HG03108 (cell line): ENCODE measurements around the gene ZNF521.

Experiments used
- ATAC-seq: cut with Tn5 transposase; IDR thresholded peaks from one replicate; pipeline ENCODE4 v1.9.1; 2021; ENCODE audit warnings: moderate library complexity; ENCODE audit not compliant: unreplicated experiment

The ZNF521 gene

DNA sequence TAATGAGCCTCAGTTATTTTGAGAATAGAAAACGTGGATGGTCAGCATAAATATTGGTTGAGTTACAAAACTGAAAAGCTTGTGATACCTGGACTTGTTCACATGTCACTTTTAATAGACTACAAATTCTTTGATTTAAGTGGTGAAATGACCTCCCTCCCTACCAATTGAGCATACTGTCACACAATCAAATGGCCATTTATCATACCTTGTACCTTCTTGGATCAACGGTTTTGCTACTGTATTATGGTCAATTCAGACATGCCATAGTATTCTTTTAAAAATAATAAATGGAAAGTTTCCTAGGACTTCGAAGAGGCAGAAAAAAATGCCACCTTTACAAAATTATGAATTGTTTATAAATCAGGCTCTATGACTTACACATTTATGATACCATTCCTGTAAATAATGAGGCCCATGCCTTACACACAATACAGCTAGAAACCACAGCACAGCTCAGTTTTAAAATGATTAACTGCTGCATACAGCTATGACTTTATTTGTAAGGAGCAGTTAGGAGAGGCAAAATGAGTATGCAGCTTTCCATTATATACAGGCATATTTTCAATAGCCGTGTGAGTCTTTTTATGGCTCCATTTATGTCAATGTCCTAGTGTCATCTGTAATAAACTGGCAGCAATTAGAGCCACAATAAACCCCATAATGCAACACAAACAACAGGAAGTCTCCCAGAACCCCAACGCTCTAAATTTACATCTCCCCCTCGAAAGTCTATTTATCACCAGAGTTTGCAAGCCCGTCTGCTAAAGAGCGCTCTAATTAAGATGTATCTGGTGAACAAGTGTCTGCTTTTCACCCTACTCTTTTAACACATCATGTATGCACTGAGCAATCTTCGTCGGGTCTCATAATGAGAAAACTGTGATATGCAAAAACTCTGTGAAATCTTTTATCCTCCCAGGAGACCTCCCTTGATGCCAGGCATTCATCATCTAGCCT is 176.1 kb downstream of the ZNF521 start:
- no peak for ATAC-seq

DNA sequence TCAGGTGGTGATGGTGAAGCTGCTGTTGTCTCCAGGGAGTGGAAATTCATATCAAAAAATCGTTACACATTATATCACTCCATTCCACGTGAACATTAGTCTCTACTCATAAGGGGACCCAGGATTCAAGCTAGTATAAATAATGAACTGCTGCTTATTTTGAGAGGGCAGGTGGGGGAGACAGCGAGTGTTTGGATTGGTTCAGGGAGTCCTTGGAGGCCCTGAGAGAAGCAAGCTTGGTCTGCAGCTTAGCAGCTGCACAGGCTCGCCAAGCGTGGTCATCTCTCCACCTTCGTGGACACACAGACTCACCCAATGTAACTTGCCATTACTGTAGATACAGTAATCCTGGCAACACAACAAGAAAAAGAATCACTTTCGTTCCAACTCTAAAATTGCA is 177.6 kb downstream of the ZNF521 start:
- ATAC-seq = no peak

DNA sequence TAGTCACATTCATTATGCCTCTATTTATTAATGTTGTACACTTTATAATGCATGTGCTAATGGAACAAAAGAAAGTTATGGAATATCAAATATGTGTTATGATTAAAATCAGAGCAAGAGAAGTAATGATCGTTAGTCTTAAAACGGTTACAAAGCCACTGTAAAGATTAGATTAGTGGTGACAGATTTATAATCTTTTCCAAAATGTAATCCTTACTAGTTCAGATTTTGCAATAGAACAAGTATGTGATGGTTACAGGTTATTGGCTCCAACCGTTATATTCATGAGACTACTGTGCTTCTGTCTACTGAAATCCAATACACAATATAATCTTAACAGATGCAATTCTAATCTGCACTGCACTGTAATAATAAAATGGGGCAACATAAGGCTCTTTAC is 180.6 kb downstream of the ZNF521 start:
- no peak for ATAC-seq

DNA sequence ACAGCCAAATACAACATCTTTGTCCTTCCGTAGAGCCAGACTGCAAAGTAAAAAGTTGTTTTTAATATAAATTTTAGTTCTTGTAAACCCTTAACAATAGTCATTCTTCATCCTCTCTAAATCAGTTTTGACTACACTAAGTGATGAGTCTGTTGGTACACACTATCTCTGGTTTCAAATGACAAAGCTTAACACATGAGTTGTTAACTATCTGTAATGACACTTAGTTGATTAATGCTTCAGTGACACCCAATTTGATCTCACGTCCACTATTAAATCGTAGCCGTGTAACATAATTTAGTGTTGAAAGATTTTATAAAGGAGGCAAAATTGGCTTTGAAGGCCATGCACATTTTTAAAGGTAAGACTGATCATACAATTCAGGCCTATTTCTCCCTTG is 181.6 kb downstream of the ZNF521 start:
- no peak for ATAC-seq

- ATAC-seq = no peak
These were observed 182.3 kb downstream of the ZNF521 start for GRCh38 chr18:25169701-25170100.

DNA sequence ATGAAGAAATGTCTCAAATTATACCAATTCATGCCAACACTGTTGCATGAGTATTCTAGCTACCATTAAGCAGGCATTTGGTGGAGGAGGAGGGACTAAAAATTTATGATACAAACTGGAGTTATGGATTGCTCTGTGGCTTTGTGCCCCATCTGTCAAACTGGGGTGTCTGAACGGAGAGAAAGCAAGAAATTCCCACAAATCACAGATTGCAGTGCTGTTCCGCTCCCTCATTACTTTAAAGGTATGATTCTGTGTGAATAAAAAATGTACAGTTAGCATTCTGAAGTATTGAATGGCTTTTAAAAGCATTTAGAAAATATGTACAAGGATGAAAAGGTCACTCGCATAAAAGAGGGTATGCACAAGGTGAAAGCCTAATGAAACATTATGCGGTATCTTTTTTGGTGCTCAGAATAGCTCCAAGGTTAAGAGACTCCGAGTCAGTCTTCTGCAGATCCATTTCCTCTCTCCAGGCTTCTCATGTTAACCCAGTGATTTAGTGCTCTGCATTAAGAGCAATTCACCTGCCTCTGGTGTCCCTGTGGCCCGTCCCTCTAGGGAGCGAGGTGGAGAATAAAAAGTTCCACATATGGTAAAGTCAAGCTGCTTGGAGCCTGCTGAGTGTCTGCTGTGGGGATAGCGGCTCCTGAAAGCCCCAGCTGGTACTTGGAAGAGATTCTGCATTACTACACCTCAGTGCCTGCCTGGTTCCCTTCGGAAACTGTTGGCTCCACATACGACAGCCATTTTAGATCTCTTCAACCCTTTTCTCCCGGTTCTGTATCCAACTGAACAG is 184.2 kb downstream of the ZNF521 start:
- ATAC-seq = no peak

- ATAC-seq = no peak
These were observed 185.9 kb downstream of the ZNF521 start for GRCh38 chr18:25166113-25166512.

DNA sequence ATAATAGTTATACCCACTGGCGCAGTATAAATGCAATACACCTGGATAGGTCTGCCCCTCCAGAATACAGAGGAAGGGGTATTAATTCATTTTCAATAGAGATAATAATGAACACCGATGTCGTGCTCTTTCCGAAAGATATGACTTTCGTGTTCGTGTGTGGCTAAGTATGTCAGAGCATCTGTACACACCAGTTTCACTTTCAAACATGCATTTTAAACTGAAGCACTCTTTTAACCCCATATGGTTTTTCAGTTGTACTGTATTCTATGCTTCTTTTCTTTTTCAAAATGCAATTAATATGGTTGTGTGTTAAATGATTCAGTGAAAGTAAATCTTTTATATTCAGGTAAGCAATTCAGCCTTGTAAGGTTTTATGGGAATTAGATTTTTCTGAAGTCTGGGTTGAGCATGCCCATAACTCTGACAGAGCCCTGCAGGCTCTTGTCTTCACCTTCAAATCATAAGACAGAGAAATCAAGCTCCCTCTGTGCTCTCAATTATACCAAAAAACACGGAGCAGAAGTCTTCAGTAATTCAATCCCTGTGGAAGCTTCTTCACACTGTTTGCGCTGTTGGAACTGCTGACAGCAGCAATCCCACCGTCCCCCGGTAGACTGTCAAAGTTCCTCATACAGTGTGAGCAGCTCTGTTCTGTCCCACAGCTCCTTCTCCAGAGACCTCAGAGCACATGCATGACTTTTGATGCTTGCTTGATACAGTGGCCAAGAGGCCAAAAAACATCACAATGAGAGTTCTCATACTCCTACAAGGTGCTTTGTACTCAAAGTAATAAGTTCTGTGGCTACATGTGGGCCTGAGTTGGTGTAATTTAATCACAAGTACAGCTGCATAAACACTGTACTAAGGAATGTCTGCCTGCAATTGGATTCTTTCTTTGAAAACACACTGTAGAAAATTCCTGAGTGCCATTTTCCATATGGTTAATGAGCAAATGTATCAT is 186.8 kb downstream of the ZNF521 start:
- ATAC-seq = peak; percentile 91

GRCh38 chr18:25164211-25164847 is 187.6 kb downstream of the ZNF521 start:
- ATAC-seq = peak; percentile 44

- ATAC-seq = no peak
These were observed 198.5 kb downstream of the ZNF521 start for GRCh38 chr18:25153426-25153825.

- no peak for ATAC-seq
These were observed 204.0 kb downstream of the ZNF521 start for GRCh38 chr18:25147877-25148488.

- ATAC-seq = no peak
These were observed 205.5 kb downstream of the ZNF521 start for GRCh38 chr18:25146512-25146910.

DNA sequence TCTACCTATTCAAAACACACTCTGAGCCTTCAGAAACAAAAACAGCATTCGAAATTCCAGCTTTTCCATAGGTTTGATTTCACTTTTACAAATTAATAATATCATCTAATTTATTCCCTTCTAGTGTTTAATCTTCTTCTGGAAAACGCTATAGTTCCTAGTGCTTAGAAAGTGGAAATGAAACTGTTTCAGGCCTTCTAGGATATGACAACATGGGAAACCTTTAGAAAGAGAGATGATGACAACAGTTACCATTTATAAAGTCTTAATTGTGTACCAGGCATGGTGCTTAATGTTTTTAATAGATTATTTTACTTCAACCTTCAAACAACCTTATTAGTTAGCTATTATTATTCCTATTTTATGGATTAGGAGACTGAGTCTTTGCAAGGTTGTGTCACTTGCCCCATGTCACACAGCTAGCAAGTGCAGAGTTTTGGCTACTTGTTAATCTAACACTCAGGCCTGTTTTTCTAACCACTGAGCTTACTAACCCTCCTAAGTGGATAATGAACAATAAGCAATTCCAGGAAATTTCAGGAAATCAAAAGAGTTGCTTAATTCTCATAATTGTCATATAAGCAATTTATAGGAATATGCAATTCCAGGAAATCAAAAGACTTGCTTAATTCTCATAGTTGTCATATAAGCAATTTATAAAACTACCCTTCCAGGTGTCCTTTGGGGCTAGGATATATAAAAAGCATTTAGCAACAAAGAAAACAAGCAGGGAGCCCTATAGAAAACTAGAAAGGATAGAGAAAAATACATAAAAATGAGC is 206.0 kb downstream of the ZNF521 start:
- no peak for ATAC-seq

- no peak for ATAC-seq
These were observed 207.1 kb downstream of the ZNF521 start for GRCh38 chr18:25144820-25145219.

DNA sequence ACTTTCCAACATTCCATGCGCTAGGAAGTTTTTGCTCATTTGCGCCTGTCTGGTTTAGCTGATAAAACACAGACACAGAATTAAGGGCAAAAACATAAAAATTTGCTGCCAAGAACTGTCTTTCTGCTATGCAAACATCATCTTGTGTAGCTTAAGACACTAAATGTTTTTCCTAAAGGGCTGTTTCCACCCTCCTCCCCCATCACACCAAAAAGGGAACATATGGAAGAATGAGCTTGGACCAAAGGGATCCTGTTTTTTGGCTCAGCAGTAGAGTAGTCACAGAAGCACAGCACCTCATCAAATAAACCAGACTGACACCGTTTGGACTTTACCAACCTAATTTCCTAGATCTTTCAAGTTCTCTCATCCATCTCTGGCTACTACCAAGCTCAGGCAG is 210.1 kb downstream of the ZNF521 start:
- no peak for ATAC-seq

- ATAC-seq = no peak
These were observed 210.6 kb downstream of the ZNF521 start for GRCh38 chr18:25141399-25141798.

GRCh38 chr18:25140962-25141308 is 211.0 kb downstream of the ZNF521 start:
- ATAC-seq = no peak

GRCh38 chr18:25140124-25140961 is 211.6 kb downstream of the ZNF521 start:
- ATAC-seq = no peak

- no peak for ATAC-seq
These were observed 214.8 kb downstream of the ZNF521 start for GRCh38 chr18:25137197-25137472.
